Activated T-helper 17 cell treated with anti-CD3 and anti-CD28 coated beads, Interleukin-2, amount 50 U/mL, for 72 hours (primary cell): ENCODE results near the gene IL22. TPM values are rescaled to one million over a fixed set of nuclear protein-coding genes. Genes with fewer than 3 reads are reported as not detected.

Experiments
- ATAC-seq: fragments of 150-1000 bp; cut with Tn5 transposase; replicated peaks from 2 replicates; pipeline ENCODE4 v1.10.0; 2021; ENCODE audit warnings: mild to moderate bottlenecking, moderate library complexity
- H3K27ac Mint-ChIP-seq: one replicate; pipeline ENCODE4 v1.8.0; 2022; ENCODE audit warnings: mixed read lengths
- H3K27me3 Mint-ChIP-seq: one replicate; pipeline ENCODE4 v1.8.0; 2022; ENCODE audit warnings: mixed read lengths
- H3K36me3 Mint-ChIP-seq: one replicate; pipeline ENCODE4 v1.8.0; 2022; ENCODE audit warnings: low read depth, mild to moderate bottlenecking, mixed read lengths
- H3K4me1 Mint-ChIP-seq: one replicate; pipeline ENCODE4 v1.8.0; 2022; ENCODE audit warnings: mixed read lengths
- H3K4me3 Mint-ChIP-seq: one replicate; pipeline ENCODE4 v1.8.0; 2022; ENCODE audit warnings: mild to moderate bottlenecking, mixed read lengths
- H3K9me3 Mint-ChIP-seq: one replicate; pipeline ENCODE4 v1.8.0; 2022; ENCODE audit warnings: mixed read lengths
- total RNA-seq, 2 donors: library from RNA; stranded (reverse); gene quantifications; one replicate each; pipeline ENCODE4 v1.2.3, GENCODE V29; 2022

Gene IL22
- total RNA-seq, 2 donors from 2014 or later: 52.3 to 253 TPM

GRCh38 chr12:68276402-68276930, 23.1 kb upstream of the IL22 start:
- Mint-ChIP-seq H3K9me3 (no peaks in the 10 kb centered on the region), H3K27ac (peak overlapping the region; percentile 68), H3K4me1 (peaks cover 33% of the 10 kb centered on the region), H3K36me3 (no peaks in the 10 kb centered on the region), H3K27me3 (no peaks in the 10 kb centered on the region), H3K4me3 (peak overlapping the region; percentile 59)
- peak; percentile 39 for ATAC-seq

- ATAC-seq: no peak
- no peak overlapping the region for H3K27ac Mint-ChIP-seq
- H3K9me3 Mint-ChIP-seq: no peaks in the 10 kb centered on the region
- no peaks in the 10 kb centered on the region for H3K36me3 Mint-ChIP-seq
- H3K4me3 Mint-ChIP-seq: no peak overlapping the region
- H3K27me3 Mint-ChIP-seq: peaks cover 9% of the 10 kb centered on the region
- H3K4me1 Mint-ChIP-seq: peaks cover 27% of the 10 kb centered on the region
Observed at GRCh38 chr12:68272732-68273131, 19.3 kb upstream of the IL22 start.

- no peaks in the 10 kb centered on the region for H3K36me3 Mint-ChIP-seq
- H3K27me3 Mint-ChIP-seq: peaks cover 9% of the 10 kb centered on the region
- no peak overlapping the region for H3K4me3 Mint-ChIP-seq
- no peaks in the 10 kb centered on the region for H3K9me3 Mint-ChIP-seq
- ATAC-seq: no peak
- no peak overlapping the region for H3K27ac Mint-ChIP-seq
- H3K4me1 Mint-ChIP-seq: peaks cover 20% of the 10 kb centered on the region
Observed at GRCh38 chr12:68271346-68271745, 17.9 kb upstream of the IL22 start.

GRCh38 chr12:68270358-68270757, 17.0 kb upstream of the IL22 start:
- H3K27me3 Mint-ChIP-seq: peaks cover 13% of the 10 kb centered on the region
- ATAC-seq: peak; percentile 13
- peaks cover 20% of the 10 kb centered on the region for H3K4me1 Mint-ChIP-seq
- H3K4me3 Mint-ChIP-seq: peak overlapping the region; percentile 21
- no peaks in the 10 kb centered on the region for H3K36me3 Mint-ChIP-seq
- no peaks in the 10 kb centered on the region for H3K9me3 Mint-ChIP-seq
- H3K27ac Mint-ChIP-seq: peak overlapping the region; percentile 21

- Mint-ChIP-seq H3K27ac (peak overlapping the region; percentile 21), H3K9me3 (no peaks in the 10 kb centered on the region), H3K36me3 (no peaks in the 10 kb centered on the region), H3K27me3 (peaks cover 16% of the 10 kb centered on the region), H3K4me1 (peaks cover 26% of the 10 kb centered on the region), H3K4me3 (peak overlapping the region; percentile 21)
- peak; percentile 64 for ATAC-seq
Observed at GRCh38 chr12:68269779-68270178, 16.4 kb upstream of the IL22 start.

GRCh38 chr12:68268967-68269366, 15.6 kb upstream of the IL22 start:
- Mint-ChIP-seq H3K9me3 (no peaks in the 10 kb centered on the region), H3K27ac (peak overlapping the region; percentile 21), H3K27me3 (peaks cover 18% of the 10 kb centered on the region), H3K36me3 (no peaks in the 10 kb centered on the region), H3K4me3 (peak overlapping the region; percentile 21), H3K4me1 (peaks cover 31% of the 10 kb centered on the region)
- no peak for ATAC-seq

- no peaks in the 10 kb centered on the region for H3K36me3 Mint-ChIP-seq
- peak overlapping the region; percentile 37 for H3K4me3 Mint-ChIP-seq
- peaks cover 24% of the 10 kb centered on the region for H3K27me3 Mint-ChIP-seq
- no peaks in the 10 kb centered on the region for H3K9me3 Mint-ChIP-seq
- peak overlapping the region; percentile 22 for H3K27ac Mint-ChIP-seq
- peaks cover 31% of the 10 kb centered on the region for H3K4me1 Mint-ChIP-seq
- ATAC-seq: peak; percentile 73
Observed at GRCh38 chr12:68267892-68268396, 14.5 kb upstream of the IL22 start.

- peaks cover 24% of the 10 kb centered on the region for H3K27me3 Mint-ChIP-seq
- ATAC-seq: peak; percentile 26
- H3K4me1 Mint-ChIP-seq: peaks cover 33% of the 10 kb centered on the region
- H3K4me3 Mint-ChIP-seq: peak overlapping the region; percentile 49
- H3K36me3 Mint-ChIP-seq: no peaks in the 10 kb centered on the region
- H3K9me3 Mint-ChIP-seq: no peaks in the 10 kb centered on the region
- H3K27ac Mint-ChIP-seq: peak overlapping the region; percentile 72
Observed at GRCh38 chr12:68264857-68265256, 11.5 kb upstream of the IL22 start.

GRCh38 chr12:68264158-68264855, 10.9 kb upstream of the IL22 start:
- Mint-ChIP-seq H3K36me3 (no peaks in the 10 kb centered on the region), H3K9me3 (no peaks in the 10 kb centered on the region), H3K4me3 (peak overlapping the region; percentile 49), H3K27me3 (peaks cover 19% of the 10 kb centered on the region), H3K4me1 (peaks cover 32% of the 10 kb centered on the region), H3K27ac (peak overlapping the region; percentile 72)
- peak; percentile 45 for ATAC-seq

- Mint-ChIP-seq H3K4me1 (peaks cover 29% of the 10 kb centered on the region), H3K27ac (no peak overlapping the region), H3K9me3 (no peaks in the 10 kb centered on the region), H3K36me3 (no peaks in the 10 kb centered on the region), H3K27me3 (peaks cover 22% of the 10 kb centered on the region), H3K4me3 (no peak overlapping the region)
- ATAC-seq: no peak
Observed at GRCh38 chr12:68263366-68263765, 10.0 kb upstream of the IL22 start.

GRCh38 chr12:68261896-68262295, 8.5 kb upstream of the IL22 start:
- H3K36me3 Mint-ChIP-seq: no peaks in the 10 kb centered on the region
- peaks cover 27% of the 10 kb centered on the region for H3K27me3 Mint-ChIP-seq
- peak overlapping the region; percentile 7 for H3K4me3 Mint-ChIP-seq
- H3K9me3 Mint-ChIP-seq: no peaks in the 10 kb centered on the region
- H3K4me1 Mint-ChIP-seq: peaks cover 34% of the 10 kb centered on the region
- ATAC-seq: peak; percentile 62
- no peak overlapping the region for H3K27ac Mint-ChIP-seq

- H3K9me3 Mint-ChIP-seq: no peaks in the 10 kb centered on the region
- no peak overlapping the region for H3K4me3 Mint-ChIP-seq
- no peak for ATAC-seq
- H3K4me1 Mint-ChIP-seq: peaks cover 27% of the 10 kb centered on the region
- no peak overlapping the region for H3K27ac Mint-ChIP-seq
- no peaks in the 10 kb centered on the region for H3K36me3 Mint-ChIP-seq
- peaks cover 23% of the 10 kb centered on the region for H3K27me3 Mint-ChIP-seq
Observed at GRCh38 chr12:68260153-68260552, 6.7 kb upstream of the IL22 start.

GRCh38 chr12:68259318-68259940, 6.0 kb upstream of the IL22 start:
- Mint-ChIP-seq H3K27me3 (peaks cover 21% of the 10 kb centered on the region), H3K36me3 (no peaks in the 10 kb centered on the region), H3K27ac (peak overlapping the region; percentile 75), H3K9me3 (no peaks in the 10 kb centered on the region), H3K4me3 (peak overlapping the region; percentile 25), H3K4me1 (peaks cover 19% of the 10 kb centered on the region)
- peak; percentile 88 for ATAC-seq

GRCh38 chr12:68252077-68252476, 1.3 kb downstream of the IL22 start:
- H3K4me3 Mint-ChIP-seq: peak overlapping the region; percentile 59

GRCh38 chr12:68250454-68250853, 3.0 kb downstream of the IL22 start:
- Mint-ChIP-seq H3K4me3 (peak overlapping the region; percentile 5), H3K36me3 (no peaks in the 10 kb centered on the region), H3K9me3 (no peaks in the 10 kb centered on the region), H3K27me3 (peaks cover 18% of the 10 kb centered on the region), H3K4me1 (peaks cover 17% of the 10 kb centered on the region), H3K27ac (no peak overlapping the region)
- ATAC-seq: no peak

More at GRCh38 chr12:68252077-68252476, 1.3 kb downstream of the IL22 start:
- H3K9me3 Mint-ChIP-seq: no peaks in the 10 kb centered on the region
- ATAC-seq: peak; percentile 71
- peaks cover 17% of the 10 kb centered on the region for H3K4me1 Mint-ChIP-seq
- no peaks in the 10 kb centered on the region for H3K36me3 Mint-ChIP-seq
- H3K27ac Mint-ChIP-seq: peak overlapping the region; percentile 3
- H3K27me3 Mint-ChIP-seq: peaks cover 12% of the 10 kb centered on the region
